HCT116 (cell line): ENCODE data around the gene BORCS5. TPM values are rescaled to one million over a fixed set of nuclear protein-coding genes. Genes with fewer than 3 reads are reported as not detected.

Experiments
- ATAC-seq: fragments of 200-7000 bp; cut with Tn5 transposase; 2 replicates; pipeline ENCODE4 v1.9.1; 2020; ENCODE audit warnings: mild to moderate bottlenecking, moderate library complexity
- BruUV-seq: library from RNA; stranded (reverse); fragments of 400-500 nt; replicated peaks from 2 replicates; lab custom pipeline; 2021; lab: Mats Ljungman, UMichigan
- CTCF ChIA-PET: fragments of 300-600 bp; sonication (Branson Sonifier 250); formaldehyde crosslinking; loops from one replicate; lab custom pipeline; 2021; ENCODE audit warnings: antibody characterized with exemption; lab: Charles Lee
- POLR2A ChIA-PET: fragments of 300-600, 350-600 bp; sonication (Branson Sonifier 250); formaldehyde crosslinking; loops from one replicate; lab custom pipeline; 2021; ENCODE audit warnings: antibody characterized with exemption; lab: Charles Lee
- RAD21 ChIA-PET, 2 experiments: fragments of 300-600 bp; sonication (Branson Sonifier 250); formaldehyde crosslinking; loops; one replicate each; lab custom pipeline; 2023; ENCODE audit warnings: low total read pairs in 2 of 2; ENCODE audit not compliant: uncharacterized antibody in 2 of 2, unreplicated experiment in 2 of 2, low non-redundant PET in 1 of 2; lab: Charles Lee
- DNase-seq: peaks from one replicate; pipeline ENCODE4 v3.0.0-alpha.2; 2010; ENCODE audit warnings: low read depth, low spot score
- H2AFZ ChIP-seq: fragments of 200-600 bp; shearing (Covaris generic), sonication (generic); 2 replicates; pipeline ENCODE4 v1.6.1; 2017; ENCODE audit warnings: low read depth, mixed run types, mixed read lengths, antibody characterized with exemption, low read length; ENCODE audit not compliant: poor library complexity, severe bottlenecking
- H3K27ac ChIP-seq: 2 replicates; pipeline ENCODE4 v1.5.1; 2012; ENCODE audit warnings: low read depth, low read length
- H3K27me3 ChIP-seq: fragments of 200-600 bp; sonication (generic); 2 replicates; pipeline ENCODE4 v1.6.1; 2016; ENCODE audit warnings: mixed run types, low read length, mixed read lengths; ENCODE audit not compliant: insufficient read depth
- H3K36me3 ChIP-seq, 2 experiments: fragments of 200-500 bp in 1 of 2; fragments of 200-600 bp in 1 of 2; sonication (Bioruptor generic) in 1 of 2; sonication (generic) in 1 of 2; 2 replicates each; pipeline versions ENCODE4 v1.5.1 to v1.6.1; 2014 to 2016; ENCODE audit warnings: low read length in 2 of 2, inconsistent platforms in 1 of 2, mixed read lengths in 1 of 2, mixed run types in 1 of 2; ENCODE audit not compliant: insufficient read depth in 2 of 2, control insufficient read depth in 1 of 2
- H3K4me1 ChIP-seq, 2 experiments: fragments of 200-600 bp in 1 of 2; sonication (generic) in 1 of 2; 2 replicates each; pipeline versions ENCODE4 v1.5.1 to v1.6.1; 2012 to 2017; ENCODE audit warnings: low read length in 2 of 2, inconsistent platforms in 1 of 2, mild to moderate bottlenecking in 1 of 2, mixed read lengths in 1 of 2, mixed run types in 1 of 2, moderate library complexity in 1 of 2; ENCODE audit not compliant: insufficient read depth in 2 of 2, control insufficient read depth in 1 of 2
- H3K4me2 ChIP-seq: fragments of 200-600 bp; sonication (generic); 2 replicates; pipeline ENCODE4 v1.6.1; 2017; ENCODE audit warnings: mixed run types, low read length, mixed read lengths
- H3K4me3 ChIP-seq, 2 experiments: fragments of 200-600 bp in 1 of 2; sonication (generic) in 1 of 2; replicated peaks in 1 of 2; 2 replicates each; pipeline ENCODE4 v1.5.1; 2011 to 2016; ENCODE audit warnings: low read length in 2 of 2, control low read depth in 1 of 2, low read depth in 1 of 2, mild to moderate bottlenecking in 1 of 2, mixed read lengths in 1 of 2, mixed run types in 1 of 2
- H3K79me2 ChIP-seq: fragments of 200-600 bp; sonication (generic); 2 replicates; pipeline ENCODE4 v1.6.1; 2017; ENCODE audit warnings: mild to moderate bottlenecking, mixed run types, low read length, moderate library complexity, mixed read lengths; ENCODE audit not compliant: insufficient read depth
- H3K9ac ChIP-seq: fragments of 200-600 bp; sonication (generic); 2 replicates; pipeline ENCODE4 v1.6.1; 2016; ENCODE audit warnings: low read length, mixed read lengths
- H3K9me2 ChIP-seq: fragments of 200-600 bp; sonication (generic), shearing (Covaris generic); 2 replicates; pipeline ENCODE4 v1.6.1; 2017; ENCODE audit warnings: mixed run types, mild to moderate bottlenecking, moderate library complexity; ENCODE audit not compliant: insufficient read depth
- H3K9me3 ChIP-seq, 2 experiments: fragments of 200-500 bp in 1 of 2; fragments of 200-600 bp in 1 of 2; sonication (Bioruptor generic) in 1 of 2; sonication (generic) in 1 of 2; 2 replicates each; pipeline ENCODE4 v1.6.1; 2014 to 2017; ENCODE audit warnings: low read length in 2 of 2, mixed read lengths in 2 of 2, inconsistent platforms in 1 of 2, low read depth in 1 of 2, mild to moderate bottlenecking in 1 of 2, mixed run types in 1 of 2, moderate library complexity in 1 of 2; ENCODE audit not compliant: control insufficient read depth in 1 of 2, insufficient read depth in 1 of 2
- H4K20me1 ChIP-seq: fragments of 200-600 bp; sonication (generic), shearing (Covaris generic); 2 replicates; pipeline ENCODE4 v1.6.1; 2017; ENCODE audit warnings: mixed run types, mild to moderate bottlenecking, moderate library complexity; ENCODE audit not compliant: insufficient read depth
- CBX3 ChIP-seq: IDR thresholded peaks from 2 replicates; pipeline ENCODE4 v1.6.1; 2012; ENCODE audit warnings: low read depth
- CEBPB ChIP-seq: IDR thresholded peaks from 2 replicates; pipeline ENCODE4 v1.6.1; 2012; ENCODE audit warnings: low read depth
- CTCF ChIP-seq, 3 experiments: fragments of 200-600 bp in 1 of 3; sonication (generic) in 1 of 3; IDR thresholded peaks in 2 of 3; conservative IDR thresholded peaks in 1 of 3; 2 replicates each; pipeline ENCODE4 v1.5.1; 2012 to 2017; ENCODE audit warnings: low read depth in 2 of 3, low read length in 2 of 3, antibody characterized with exemption in 1 of 3, borderline replicate concordance in 1 of 3, control low read depth in 1 of 3, mild to moderate bottlenecking in 1 of 3, mixed read lengths in 1 of 3, mixed run types in 1 of 3, moderate library complexity in 1 of 3; ENCODE audit not compliant: insufficient read depth in 1 of 3
- EGR1 ChIP-seq: IDR thresholded peaks from 2 replicates; pipeline ENCODE4 v1.6.1; 2012; ENCODE audit warnings: low read depth
- ELF1 ChIP-seq: IDR thresholded peaks from 2 replicates; pipeline ENCODE4 v1.6.1; 2012; ENCODE audit warnings: low read depth, borderline replicate concordance
- EZH2 ChIP-seq: fragments of 200-600 bp; sonication (generic); IDR thresholded peaks from 2 replicates; pipeline ENCODE4 v1.6.1; 2017; ENCODE audit warnings: antibody characterized with exemption, mixed run types
- EZH2phosphoT487 ChIP-seq: fragments of 200-600 bp; IDR thresholded peaks from 2 replicates; pipeline ENCODE4 v1.6.1; 2018; ENCODE audit warnings: antibody characterized with exemption, borderline replicate concordance
- POLR2A ChIP-seq: IDR thresholded peaks from 2 replicates; pipeline ENCODE4 v1.7.0; 2011; ENCODE audit warnings: borderline replicate concordance; ENCODE audit not compliant: insufficient read depth, insufficient read length; ENCODE audit errors: extremely low read depth
- POLR2AphosphoS5 ChIP-seq: IDR thresholded peaks from 2 replicates; pipeline ENCODE4 v1.6.1; 2011; ENCODE audit warnings: mild to moderate bottlenecking, low read depth, low read length, moderate library complexity
- RAD21 ChIP-seq: IDR thresholded peaks from 2 replicates; pipeline ENCODE4 v1.6.1; 2012; ENCODE audit warnings: low read depth, mild to moderate bottlenecking
- SIN3A ChIP-seq: IDR thresholded peaks from 2 replicates; pipeline ENCODE4 v1.6.1; 2012; ENCODE audit warnings: low read depth
- SP1 ChIP-seq: IDR thresholded peaks from 2 replicates; pipeline ENCODE4 v1.6.1; 2012; ENCODE audit warnings: low read depth
- SRF ChIP-seq: IDR thresholded peaks from 2 replicates; pipeline ENCODE4 v1.6.1; 2012; ENCODE audit warnings: low read depth
- TCF7L2 ChIP-seq: IDR thresholded peaks from 2 replicates; pipeline ENCODE4 v1.7.0; 2011; ENCODE audit warnings: borderline replicate concordance, inconsistent platforms; ENCODE audit not compliant: insufficient read depth, insufficient read length; ENCODE audit errors: extremely low read depth
- YY1 ChIP-seq: IDR thresholded peaks from 2 replicates; pipeline ENCODE4 v1.6.1; 2011; ENCODE audit warnings: low read length, low read depth, moderate library complexity, mild to moderate bottlenecking; ENCODE audit not compliant: insufficient replicate concordance; ENCODE audit errors: extremely low read depth
- ZFX ChIP-seq: fragments of 450-650 bp; IDR thresholded peaks from 2 replicates; pipeline ENCODE4 v1.6.1; 2017
- intact Hi-C: fragments of 100-400 bp; cut with micrococcal nuclease; formaldehyde crosslinking; loops from 2 replicates; pipeline ENCODE4 v1.10.0; 2022
- total RNA-seq: library from RNA; stranded (reverse); gene quantifications from one replicate; pipeline ENCODE4 v1.2.1, GENCODE V29; 2021; ENCODE audit not compliant: unreplicated experiment
- TF ChIP-seq, protein P1 (sequence below): IDR thresholded peaks from 2 replicates; pipeline ENCODE4 v1.6.1; 2012
- TF ChIP-seq, protein P2 (sequence below): IDR thresholded peaks from 2 replicates; pipeline ENCODE4 v1.6.1; 2012

The BORCS5 gene
- total RNA-seq, 1 experiment from 2014 or later, result 8.7 TPM

- RAD21 ChIA-PET, result no interaction called here
- H3K27me3 ChIP-seq, result no peaks in the 10 kb centered on the region
- H3K4me2 ChIP-seq, result no peak overlapping the region
- no peak for ATAC-seq
- H3K9me3 ChIP-seq, result no peaks in the 10 kb centered on the region
- no peak overlapping the region for H3K9ac ChIP-seq
- TF ChIP-seq SP1 (no peak), SRF (no peak), CBX3 (no peak), EZH2phosphoT487 (no peak), CEBPB (no peak), RAD21 (no peak), POLR2AphosphoS5 (no peak), CTCF (IDR thresholded peaks at IDR 0.05 in 2 of 3, conservative IDR thresholded peaks at IDR 0.05 in 1 of 3; ENCODE audit: borderline replicate concordance in 1 of 3, insufficient read depth in 1 of 3, low read depth in 2 of 3, low read length in 2 of 3) (no peak), TCF7L2 (no peak), YY1 (no peak), POLR2A (no peak), ELF1 (no peak), ZFX (no peak), EZH2 (no peak), SIN3A (no peak), EGR1 (no peak)
- TF ChIP-seq, protein P1, sequence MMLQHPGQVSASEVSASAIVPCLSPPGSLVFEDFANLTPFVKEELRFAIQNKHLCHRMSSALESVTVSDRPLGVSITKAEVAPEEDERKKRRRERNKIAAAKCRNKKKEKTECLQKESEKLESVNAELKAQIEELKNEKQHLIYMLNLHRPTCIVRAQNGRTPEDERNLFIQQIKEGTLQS, result no peak
- TF ChIP-seq, protein P2, sequence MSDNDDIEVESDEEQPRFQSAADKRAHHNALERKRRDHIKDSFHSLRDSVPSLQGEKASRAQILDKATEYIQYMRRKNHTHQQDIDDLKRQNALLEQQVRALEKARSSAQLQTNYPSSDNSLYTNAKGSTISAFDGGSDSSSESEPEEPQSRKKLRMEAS, result no peak
- TF ChIP-seq, all 23 proteins: peak for 0
- CTCF ChIA-PET, result no interaction called here
- DNase-seq, result no peak
- no peak overlapping the region for H2AFZ ChIP-seq
- intact Hi-C loops, result no loop called here
- no TSS peak for BruUV-seq
- H3K9me2 ChIP-seq, result no peaks in the 10 kb centered on the region
- no peak overlapping the region for H3K27ac ChIP-seq
- H4K20me1 ChIP-seq, result no peaks in the 10 kb centered on the region
- H3K4me1 ChIP-seq, result peaks cover 0 to under 1% of the 10 kb centered on the region in 2 experiments; a peak in 1 of 4 replicates
- POLR2A ChIA-PET, result no interaction called here
- H3K79me2 ChIP-seq, result no peaks in the 10 kb centered on the region
- no peak overlapping the region for H3K4me3 ChIP-seq
- no peaks in the 10 kb centered on the region for H3K36me3 ChIP-seq
Observed at GRCh38 chr12:12436831-12437345, 80.0 kb downstream of the BORCS5 start.
